ENCODE data around the gene USP8. TPM values are rescaled to one million over a fixed set of nuclear protein-coding genes. Genes with fewer than 3 reads are reported as not detected.

USP8 gene
- total RNA-seq, 4 donors from 2014 or later: 30.8 to 49.3 (median 46.8) TPM

GRCh38 chr15:50542887-50543210 is 118.6 kb downstream of the USP8 start:
- Histone ChIP-seq H3K4me3 (no peak overlapping the region), H3K36me3 (no peaks in the 10 kb centered on the region), H3K27ac (no peak overlapping the region), H3K27me3 (no peaks in the 10 kb centered on the region), H3K4me1 (no peaks in the 10 kb centered on the region), H3K9me3 (no peaks in the 10 kb centered on the region)
- intact Hi-C loops (cut with DNase I; ENCODE audit: low total_unique reads): no loop called here
- DNase-seq (no peak), ATAC-seq (no peak)
- TF ChIP-seq, protein P1, sequence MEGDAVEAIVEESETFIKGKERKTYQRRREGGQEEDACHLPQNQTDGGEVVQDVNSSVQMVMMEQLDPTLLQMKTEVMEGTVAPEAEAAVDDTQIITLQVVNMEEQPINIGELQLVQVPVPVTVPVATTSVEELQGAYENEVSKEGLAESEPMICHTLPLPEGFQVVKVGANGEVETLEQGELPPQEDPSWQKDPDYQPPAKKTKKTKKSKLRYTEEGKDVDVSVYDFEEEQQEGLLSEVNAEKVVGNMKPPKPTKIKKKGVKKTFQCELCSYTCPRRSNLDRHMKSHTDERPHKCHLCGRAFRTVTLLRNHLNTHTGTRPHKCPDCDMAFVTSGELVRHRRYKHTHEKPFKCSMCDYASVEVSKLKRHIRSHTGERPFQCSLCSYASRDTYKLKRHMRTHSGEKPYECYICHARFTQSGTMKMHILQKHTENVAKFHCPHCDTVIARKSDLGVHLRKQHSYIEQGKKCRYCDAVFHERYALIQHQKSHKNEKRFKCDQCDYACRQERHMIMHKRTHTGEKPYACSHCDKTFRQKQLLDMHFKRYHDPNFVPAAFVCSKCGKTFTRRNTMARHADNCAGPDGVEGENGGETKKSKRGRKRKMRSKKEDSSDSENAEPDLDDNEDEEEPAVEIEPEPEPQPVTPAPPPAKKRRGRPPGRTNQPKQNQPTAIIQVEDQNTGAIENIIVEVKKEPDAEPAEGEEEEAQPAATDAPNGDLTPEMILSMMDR (IDR thresholded peaks at IDR 0.05 in 4 of 5, conservative IDR thresholded peaks at IDR 0.05 in 1 of 5): no peak
- TF ChIP-seq POLR2A (IDR thresholded peaks at IDR 0.05): no peak
- in situ Hi-C loops (cut with MboI; ENCODE audit: low sequenced_read_pairs in 4 of 4): no loop called here

DNA sequence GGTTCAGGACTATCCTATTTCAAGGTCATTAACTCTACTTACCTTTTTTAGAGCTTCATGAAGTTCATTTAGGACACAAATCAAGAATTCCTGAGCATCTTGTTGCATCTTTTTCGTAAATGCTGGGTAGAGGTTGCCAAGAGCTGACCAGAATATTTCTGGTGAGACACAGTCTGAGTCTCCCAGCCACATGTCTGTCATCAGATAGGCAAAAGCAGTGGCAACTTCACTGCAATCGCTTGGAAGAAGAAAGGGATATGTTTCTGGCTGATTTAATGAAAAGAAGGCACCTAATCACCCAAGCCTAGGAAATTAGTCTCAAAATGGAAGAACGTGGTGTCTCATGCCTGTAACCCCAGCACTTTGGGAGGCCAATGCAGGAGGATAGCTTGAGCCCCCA is 119.4 kb downstream of the USP8 start:
- no peaks in the 10 kb centered on the region for H3K4me1 ChIP-seq
- no peaks in the 10 kb centered on the region for H3K36me3 ChIP-seq
- H3K9me3 ChIP-seq: no peaks in the 10 kb centered on the region
- no peaks in the 10 kb centered on the region for H3K27me3 ChIP-seq
- H3K27ac ChIP-seq: no peak overlapping the region
- intact Hi-C loops (cut with DNase I; ENCODE audit: low total_unique reads) (no loop called here), in situ Hi-C loops (cut with MboI; ENCODE audit: low sequenced_read_pairs in 4 of 4) (no loop called here)
- no peak overlapping the region for H3K4me3 ChIP-seq
- ATAC-seq: no peak
- no peak for DNase-seq
- TF ChIP-seq POLR2A (IDR thresholded peaks at IDR 0.05): no peak
- TF ChIP-seq, protein P1 (IDR thresholded peaks at IDR 0.05 in 4 of 5, conservative IDR thresholded peaks at IDR 0.05 in 1 of 5): no peak

- Histone ChIP-seq H3K9me3 (no peaks in the 10 kb centered on the region), H3K36me3 (no peaks in the 10 kb centered on the region), H3K4me1 (no peaks in the 10 kb centered on the region), H3K27me3 (no peaks in the 10 kb centered on the region), H3K27ac (no peak overlapping the region), H3K4me3 (no peak overlapping the region)
- intact Hi-C loops (cut with DNase I; ENCODE audit: low total_unique reads) (no loop called here), in situ Hi-C loops (cut with MboI; ENCODE audit: low sequenced_read_pairs in 4 of 4) (no loop called here)
- no peak for ATAC-seq
- DNase-seq: no peak
- no peak for TF ChIP-seq POLR2A (IDR thresholded peaks at IDR 0.05)
- TF ChIP-seq, protein P1 (IDR thresholded peaks at IDR 0.05 in 4 of 5, conservative IDR thresholded peaks at IDR 0.05 in 1 of 5): no peak
Observed at GRCh38 chr15:50544368-50544767, 120.2 kb downstream of the USP8 start.

DNA sequence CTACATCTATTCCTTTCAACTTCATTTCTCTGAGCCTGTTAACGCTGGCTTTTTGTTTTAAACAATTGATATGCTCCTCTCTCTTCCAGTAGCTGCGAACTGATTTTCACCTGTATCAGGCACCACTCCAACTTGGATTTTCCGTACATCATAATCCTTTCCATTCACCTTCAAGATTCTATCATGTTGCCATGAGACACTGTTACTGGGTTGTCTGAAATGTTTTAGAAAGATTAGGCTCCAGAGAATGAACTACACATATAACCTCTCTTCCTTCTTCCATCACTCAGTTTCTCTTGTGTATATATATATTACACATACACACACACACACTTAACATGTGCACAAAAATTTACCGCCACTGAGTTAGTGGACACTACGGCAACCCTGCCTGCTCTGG is 122.4 kb downstream of the USP8 start, which contains the start of gene USP50:
TSS of gene USP50 (minus strand) at position 101 of the 400 bp plus-strand sequence. CDS start 141 bp downstream, outside the sequence.
- intact Hi-C loops (cut with DNase I; ENCODE audit: low total_unique reads): no loop called here

More for the DNA sequence above, 122.4 kb downstream of the USP8 start, which contains the start of gene USP50:
- Histone ChIP-seq H3K27ac (no peak within 1 kb of the TSS), H3K4me3 (no peak within 1 kb of the TSS), H3K36me3 (no peaks in the 10 kb centered on the region), H3K4me1 (no peaks in the 10 kb centered on the region), H3K9me3 (no peaks in the 10 kb centered on the region), H3K27me3 (no peaks in the 10 kb centered on the region)
- no peak for DNase-seq
- ATAC-seq: no peak
- in situ Hi-C loops (cut with MboI; ENCODE audit: low sequenced_read_pairs in 4 of 4): no loop called here
- TF ChIP-seq POLR2A (IDR thresholded peaks at IDR 0.05): no peak
- TF ChIP-seq, protein P1 (IDR thresholded peaks at IDR 0.05 in 4 of 5, conservative IDR thresholded peaks at IDR 0.05 in 1 of 5): no peak

Data from gastrocnemius medialis (tissue), 4 donors.